GM12872 (cell line): Measurements from ENCODE around the gene CD48.

Experiments used
- TF ChIP-seq, protein P1 (sequence below): IDR thresholded peaks from 3 replicates; pipeline ENCODE4 v1.5.1; 2011; ENCODE audit warnings: low read depth, mild to moderate bottlenecking, low read length, moderate library complexity; ENCODE audit not compliant: insufficient read depth

The CD48 gene

DNA sequence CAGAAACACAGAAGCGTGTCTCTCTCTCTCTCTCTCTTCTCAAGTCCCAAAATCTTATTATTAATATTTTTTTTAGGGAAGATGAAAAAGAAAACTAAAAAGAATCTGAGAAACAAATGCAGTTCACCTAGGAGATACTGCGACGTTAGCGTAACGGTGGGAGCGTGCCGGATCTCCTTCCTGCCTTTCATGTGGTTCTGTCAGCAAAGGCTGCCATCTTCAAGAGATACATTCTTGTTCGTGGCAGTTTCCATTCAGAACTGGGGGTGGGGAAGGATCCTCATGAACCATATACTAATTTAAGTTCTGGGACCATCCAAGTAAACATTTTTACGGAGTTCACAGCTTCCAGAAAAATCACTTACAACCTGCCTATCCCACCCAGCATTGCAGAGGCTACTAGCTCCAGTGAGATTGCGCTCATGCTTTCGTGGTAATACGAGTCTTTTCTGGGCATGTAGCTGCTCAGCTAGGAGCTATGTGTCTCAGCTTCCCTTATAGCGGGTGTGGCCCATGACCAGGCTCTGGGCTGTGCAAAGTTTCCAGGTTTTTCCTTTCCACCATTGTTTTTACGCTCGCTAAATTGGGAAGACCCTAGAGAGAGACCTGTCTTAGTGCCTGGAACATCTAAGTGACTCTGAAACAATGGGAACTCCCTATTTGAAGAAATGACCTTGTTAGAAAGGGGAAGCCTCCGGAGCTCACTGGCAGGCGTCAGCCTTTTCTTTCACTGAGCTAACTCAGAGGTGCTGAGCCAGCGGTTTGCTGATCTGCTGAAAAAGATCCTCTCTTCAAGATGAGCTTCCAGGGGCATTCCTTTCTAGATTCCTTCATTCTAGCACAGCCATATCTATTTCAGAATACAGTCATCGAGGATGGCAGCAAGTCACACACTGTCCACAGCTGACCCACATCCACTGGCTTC lies 82.1 kb downstream of the CD48 start:
- TF ChIP-seq, protein P1, sequence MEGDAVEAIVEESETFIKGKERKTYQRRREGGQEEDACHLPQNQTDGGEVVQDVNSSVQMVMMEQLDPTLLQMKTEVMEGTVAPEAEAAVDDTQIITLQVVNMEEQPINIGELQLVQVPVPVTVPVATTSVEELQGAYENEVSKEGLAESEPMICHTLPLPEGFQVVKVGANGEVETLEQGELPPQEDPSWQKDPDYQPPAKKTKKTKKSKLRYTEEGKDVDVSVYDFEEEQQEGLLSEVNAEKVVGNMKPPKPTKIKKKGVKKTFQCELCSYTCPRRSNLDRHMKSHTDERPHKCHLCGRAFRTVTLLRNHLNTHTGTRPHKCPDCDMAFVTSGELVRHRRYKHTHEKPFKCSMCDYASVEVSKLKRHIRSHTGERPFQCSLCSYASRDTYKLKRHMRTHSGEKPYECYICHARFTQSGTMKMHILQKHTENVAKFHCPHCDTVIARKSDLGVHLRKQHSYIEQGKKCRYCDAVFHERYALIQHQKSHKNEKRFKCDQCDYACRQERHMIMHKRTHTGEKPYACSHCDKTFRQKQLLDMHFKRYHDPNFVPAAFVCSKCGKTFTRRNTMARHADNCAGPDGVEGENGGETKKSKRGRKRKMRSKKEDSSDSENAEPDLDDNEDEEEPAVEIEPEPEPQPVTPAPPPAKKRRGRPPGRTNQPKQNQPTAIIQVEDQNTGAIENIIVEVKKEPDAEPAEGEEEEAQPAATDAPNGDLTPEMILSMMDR: no peak

DNA sequence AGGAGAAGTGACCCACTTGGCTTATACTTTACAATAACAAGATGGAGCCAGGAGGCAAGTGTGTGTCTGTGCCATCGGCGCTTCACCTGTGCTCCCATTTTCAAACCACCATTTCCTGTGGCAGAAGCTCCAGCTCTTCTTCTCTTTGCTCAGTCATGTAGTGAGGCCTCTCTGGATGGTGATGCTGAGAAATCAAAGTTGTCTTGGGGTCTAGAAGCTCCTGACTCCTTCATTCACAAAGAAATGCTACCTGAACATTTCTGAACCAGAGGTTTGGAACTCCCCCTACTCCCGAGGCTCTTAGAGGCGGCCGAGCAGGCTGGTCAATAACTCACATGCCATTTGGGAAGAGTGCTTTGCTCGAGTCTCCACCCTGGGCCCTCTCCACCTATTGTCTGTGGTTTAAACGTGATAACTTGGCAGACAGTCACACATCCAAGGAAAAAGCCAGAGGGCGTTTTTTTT lies 82.8 kb downstream of the CD48 start:
- TF ChIP-seq, protein P1: no peak
